ENCODE results near the gene HSBP1.

Gene HSBP1

DNA sequence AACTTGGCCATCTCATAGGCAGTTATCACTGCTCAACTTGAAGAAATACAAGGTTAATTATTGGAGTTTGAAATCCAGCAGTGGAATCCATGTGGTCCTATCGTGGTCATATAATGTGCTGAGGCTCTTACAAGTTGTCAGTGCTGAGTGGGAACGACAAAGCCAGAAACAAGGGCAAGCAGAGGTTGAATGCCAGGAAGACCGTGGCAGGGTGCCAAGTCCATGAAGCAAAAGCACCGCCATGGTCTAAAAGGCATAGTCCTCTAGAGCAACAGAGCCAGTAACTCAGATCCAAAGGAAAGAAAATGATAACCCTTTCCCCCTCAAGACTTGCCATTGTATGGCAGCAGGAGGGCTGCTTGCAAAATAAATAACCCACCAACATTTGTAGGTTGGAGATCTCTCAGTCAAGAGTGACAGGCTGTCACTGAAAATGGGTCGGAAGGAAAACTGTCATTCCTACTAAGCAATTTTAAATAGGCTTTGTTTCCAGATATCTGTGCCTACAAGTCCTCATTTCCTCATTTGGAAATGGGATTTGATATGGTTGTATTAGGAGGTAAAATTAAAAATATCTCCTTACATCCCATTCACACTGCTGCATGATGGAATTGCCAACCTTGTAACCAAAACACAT, 36.4 kb upstream of the HSBP1 start:
- no peak for DNase-seq (ENCODE audit: low read depth)
- no peak overlapping the region for H3K4me3 ChIP-seq (ENCODE audit: low read depth, low read length)
- TF ChIP-seq MYC (IDR thresholded peaks at IDR 0.05; ENCODE audit: low read depth, low read length): no peak
- no peak for TF ChIP-seq POLR2A (IDR thresholded peaks at IDR 0.05; ENCODE audit: extremely low read depth, insufficient read length)
- no peak for TF ChIP-seq CTCF (IDR thresholded peaks at IDR 0.05; ENCODE audit: low read depth, low read length)
- TF ChIP-seq, protein P1, sequence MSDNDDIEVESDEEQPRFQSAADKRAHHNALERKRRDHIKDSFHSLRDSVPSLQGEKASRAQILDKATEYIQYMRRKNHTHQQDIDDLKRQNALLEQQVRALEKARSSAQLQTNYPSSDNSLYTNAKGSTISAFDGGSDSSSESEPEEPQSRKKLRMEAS (IDR thresholded peaks at IDR 0.05; ENCODE audit: low read depth, low read length): no peak

DNA sequence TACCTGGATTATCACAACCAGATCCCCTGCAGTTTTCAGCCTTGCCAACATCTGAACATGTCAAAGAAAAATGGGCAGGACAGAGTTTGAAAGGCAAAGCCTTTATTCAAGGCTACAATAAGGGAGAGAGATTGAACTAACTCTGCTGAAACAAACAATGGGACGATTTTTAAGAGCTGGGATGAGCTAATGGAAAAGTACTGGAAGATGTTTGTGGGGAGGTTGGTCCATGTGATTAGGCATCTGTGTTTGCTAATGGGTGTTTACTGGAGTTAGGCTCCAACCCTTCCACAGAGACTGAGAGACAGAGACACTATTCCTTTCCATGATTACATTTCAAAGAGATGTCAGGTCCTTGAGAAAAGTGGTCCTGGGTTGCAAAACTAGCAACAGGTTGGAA, 35.0 kb upstream of the HSBP1 start:
- no peak for DNase-seq (ENCODE audit: low read depth)
- no peak overlapping the region for H3K4me3 ChIP-seq (ENCODE audit: low read depth, low read length)
- TF ChIP-seq MYC (IDR thresholded peaks at IDR 0.05; ENCODE audit: low read depth, low read length) (no peak), CTCF (IDR thresholded peaks at IDR 0.05; ENCODE audit: low read depth, low read length) (no peak), POLR2A (IDR thresholded peaks at IDR 0.05; ENCODE audit: extremely low read depth, insufficient read length) (no peak)
- TF ChIP-seq, protein P1 (IDR thresholded peaks at IDR 0.05; ENCODE audit: low read depth, low read length): no peak

DNA sequence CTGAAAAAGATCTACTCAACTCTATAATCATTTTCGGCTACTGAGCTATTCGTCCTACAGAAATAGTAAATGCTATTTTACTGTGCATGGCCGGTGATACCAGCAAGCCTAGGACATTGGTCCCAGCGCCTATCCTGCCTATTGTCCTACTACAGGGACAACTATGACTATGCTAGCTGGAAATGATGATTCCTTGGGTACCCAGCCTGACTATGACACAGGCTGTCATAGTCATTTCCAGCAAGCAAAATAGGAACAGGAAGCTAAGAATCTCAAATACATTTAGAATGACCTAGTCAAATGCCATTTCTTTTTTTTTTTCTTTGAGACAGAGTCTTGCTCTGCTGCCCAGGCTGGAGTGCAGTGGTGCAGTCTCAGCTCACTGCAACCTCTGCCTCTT, 33.7 kb upstream of the HSBP1 start:
- DNase-seq (ENCODE audit: low read depth): no peak
- no peak for TF ChIP-seq POLR2A (IDR thresholded peaks at IDR 0.05; ENCODE audit: extremely low read depth, insufficient read length)
- TF ChIP-seq, protein P1 (IDR thresholded peaks at IDR 0.05; ENCODE audit: low read depth, low read length): no peak
- TF ChIP-seq CTCF (IDR thresholded peaks at IDR 0.05; ENCODE audit: low read depth, low read length): no peak
- no peak for TF ChIP-seq MYC (IDR thresholded peaks at IDR 0.05; ENCODE audit: low read depth, low read length)
- no peak overlapping the region for H3K4me3 ChIP-seq (ENCODE audit: low read depth, low read length)

DNA sequence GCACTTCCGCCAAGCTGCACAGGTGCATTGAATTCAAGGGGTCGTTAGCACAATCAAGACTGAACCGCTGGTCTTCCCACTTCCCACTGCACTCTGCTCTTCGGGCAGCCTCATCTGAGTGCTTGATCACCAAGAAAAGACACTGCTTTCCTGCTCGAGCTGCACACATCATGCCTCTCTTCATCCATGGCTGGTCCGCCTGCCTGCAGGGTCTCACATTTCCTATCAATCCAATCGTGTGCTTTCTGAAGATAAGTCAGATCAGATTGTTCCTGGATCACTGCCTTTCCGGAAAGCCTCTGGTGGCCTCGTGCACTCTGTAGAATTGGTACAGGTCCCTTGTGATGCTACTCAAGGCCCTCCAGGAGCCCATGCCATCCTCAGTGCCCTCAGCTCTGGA, 30.8 kb upstream of the HSBP1 start:
- DNase-seq (ENCODE audit: low read depth): no peak

GRCh38 chr16:83779886-83780285, 27.9 kb upstream of the HSBP1 start:
- DNase-seq (ENCODE audit: low read depth): no peak
- TF ChIP-seq MYC (IDR thresholded peaks at IDR 0.05; ENCODE audit: low read depth, low read length) (no peak), POLR2A (IDR thresholded peaks at IDR 0.05; ENCODE audit: extremely low read depth, insufficient read length) (no peak), CTCF (IDR thresholded peaks at IDR 0.05; ENCODE audit: low read depth, low read length) (no peak)
- TF ChIP-seq, protein P1 (IDR thresholded peaks at IDR 0.05; ENCODE audit: low read depth, low read length): no peak
- H3K4me3 ChIP-seq (ENCODE audit: low read depth, low read length): no peak overlapping the region

More for the DNA sequence above, 30.8 kb upstream of the HSBP1 start:
- TF ChIP-seq CTCF (IDR thresholded peaks at IDR 0.05; ENCODE audit: low read depth, low read length) (no peak), POLR2A (IDR thresholded peaks at IDR 0.05; ENCODE audit: extremely low read depth, insufficient read length) (no peak), MYC (IDR thresholded peaks at IDR 0.05; ENCODE audit: low read depth, low read length) (no peak)
- TF ChIP-seq, protein P1 (IDR thresholded peaks at IDR 0.05; ENCODE audit: low read depth, low read length): no peak
- H3K4me3 ChIP-seq (ENCODE audit: low read depth, low read length): no peak overlapping the region

Measured in NB4 (cell line).